Astrocyte (in vitro differentiated cells and primary cell): ENCODE results near the gene STARD13. TPM values are rescaled to one million over a fixed set of nuclear protein-coding genes. Genes with fewer than 3 reads are reported as not detected.

Experiments
- DNase-seq: peaks from one replicate; pipeline ENCODE4 v3.0.0-alpha.2; 2010; ENCODE audit warnings: low read depth
- FAIRE-seq: peaks from 2 replicates; lab custom pipeline; 2011; peaks lifted over from hg19 to GRCh38; lab: Jason Lieb, UNC
- H2AFZ ChIP-seq: 2 replicates; pipeline ENCODE4 v1.6.0; 2012; ENCODE audit warnings: low read depth, low read length, inconsistent platforms
- H3K27ac ChIP-seq: 2 replicates; pipeline ENCODE4 v1.5.1; 2011; ENCODE audit warnings: low read depth, low read length, inconsistent platforms
- H3K27me3 ChIP-seq: 2 replicates; pipeline ENCODE4 v1.6.0; 2011; ENCODE audit warnings: low read length, inconsistent platforms; ENCODE audit not compliant: insufficient read depth
- H3K36me3 ChIP-seq: 2 replicates; pipeline ENCODE4 v1.5.1; 2011; ENCODE audit warnings: low read length, inconsistent platforms; ENCODE audit not compliant: insufficient read depth
- H3K4me1 ChIP-seq: 2 replicates; pipeline ENCODE4 v1.5.1; 2011; ENCODE audit warnings: low read length, inconsistent platforms; ENCODE audit not compliant: insufficient read depth
- H3K4me2 ChIP-seq: 2 replicates; pipeline ENCODE4 v1.6.0; 2012; ENCODE audit warnings: low read length, inconsistent platforms
- H3K4me3 ChIP-seq: 2 replicates; pipeline ENCODE4 v1.5.1; 2011; ENCODE audit warnings: low read depth, mild to moderate bottlenecking, low read length, inconsistent platforms; ENCODE audit not compliant: insufficient read depth
- H3K79me2 ChIP-seq: 2 replicates; pipeline ENCODE4 v1.6.0; 2012; ENCODE audit warnings: mild to moderate bottlenecking, low read length, inconsistent platforms; ENCODE audit not compliant: insufficient read depth
- H3K9ac ChIP-seq: 2 replicates; pipeline ENCODE4 v1.6.0; 2012; ENCODE audit warnings: mild to moderate bottlenecking, low read length, inconsistent platforms
- H3K9me3 ChIP-seq: 2 replicates; pipeline ENCODE4 v1.5.1; 2012; ENCODE audit warnings: low read depth, mild to moderate bottlenecking, low read length, inconsistent platforms; ENCODE audit not compliant: insufficient read depth
- H4K20me1 ChIP-seq: 2 replicates; pipeline ENCODE4 v1.6.0; 2012; ENCODE audit warnings: low read length, inconsistent platforms; ENCODE audit not compliant: insufficient read depth
- H3K27ac Mint-ChIP-seq: one replicate; pipeline ENCODE4 v1.8.0; 2021; ENCODE audit warnings: mild to moderate bottlenecking, mixed read lengths; ENCODE audit not compliant: unreplicated experiment
- H3K27me3 Mint-ChIP-seq: one replicate; pipeline ENCODE4 v1.8.0; 2021; ENCODE audit warnings: low read depth, mixed read lengths; ENCODE audit not compliant: unreplicated experiment
- H3K36me3 Mint-ChIP-seq: one replicate; pipeline ENCODE4 v1.8.0; 2021; ENCODE audit warnings: low read depth, mixed read lengths; ENCODE audit not compliant: unreplicated experiment
- H3K4me1 Mint-ChIP-seq: one replicate; pipeline ENCODE4 v1.8.0; 2021; ENCODE audit warnings: low read depth, mixed read lengths; ENCODE audit not compliant: unreplicated experiment
- H3K4me3 Mint-ChIP-seq: one replicate; pipeline ENCODE4 v1.8.0; 2021; ENCODE audit warnings: mild to moderate bottlenecking, moderate library complexity, mixed read lengths; ENCODE audit not compliant: unreplicated experiment
- H3K9me3 Mint-ChIP-seq: one replicate; pipeline ENCODE4 v1.8.0; 2021; ENCODE audit warnings: mild to moderate bottlenecking, mixed read lengths; ENCODE audit not compliant: unreplicated experiment
- EZH2 ChIP-seq: IDR thresholded peaks from 2 replicates; pipeline ENCODE4 v1.6.1; 2012; ENCODE audit warnings: mild to moderate bottlenecking, low read length, inconsistent platforms; ENCODE audit not compliant: insufficient read depth
- total RNA-seq: library from RNA; stranded (reverse); gene quantifications from 2 replicates; pipeline ENCODE4 v1.2.1, GENCODE V29; 2021
- TF ChIP-seq, protein P1 (sequence below): IDR thresholded peaks from 2 replicates; pipeline ENCODE4 v1.5.1; 2011; ENCODE audit warnings: low read depth, mild to moderate bottlenecking, inconsistent platforms, low read length, moderate library complexity; ENCODE audit not compliant: insufficient read depth

The STARD13 gene
- total RNA-seq, 1 donor from 2014 or later, result 30.1 TPM

DNA sequence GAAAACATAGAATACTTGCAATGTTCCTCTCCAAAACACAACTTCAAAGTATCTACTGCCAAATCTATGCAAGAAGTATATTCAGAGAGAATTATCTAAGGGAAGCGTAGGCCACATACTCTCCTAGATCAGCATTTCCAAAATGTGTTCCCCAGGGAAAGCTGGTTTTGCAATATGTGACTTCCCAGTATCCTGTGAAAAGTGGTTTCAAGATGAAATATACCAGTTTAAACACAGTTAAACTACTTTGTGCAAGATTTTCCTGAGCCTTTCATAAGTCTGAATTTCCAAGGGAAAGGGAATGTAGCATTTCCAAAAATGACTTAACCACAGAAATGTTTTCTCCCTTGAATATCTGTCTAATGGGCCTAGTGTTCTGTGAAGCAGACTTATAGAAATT lies 7.6 kb downstream of the STARD13 start:
- H3K27ac ChIP-seq, result peak overlapping the region; percentile 100
- peaks cover 13% of the 10 kb centered on the region for H3K36me3 ChIP-seq
- H3K27me3 ChIP-seq, result no peaks in the 10 kb centered on the region
- Mint-ChIP-seq H3K9me3 (no peaks in the 10 kb centered on the region), H3K27ac (peak overlapping the region; percentile 89), H3K27me3 (no peaks in the 10 kb centered on the region), H3K36me3 (peaks cover 15% of the 10 kb centered on the region), H3K4me1 (peaks cover 79% of the 10 kb centered on the region), H3K4me3 (peak overlapping the region; percentile 28)
- H3K79me2 ChIP-seq, result peaks cover 99% of the 10 kb centered on the region
- H3K4me2 ChIP-seq, result no peak overlapping the region
- DNase-seq (no peak), FAIRE-seq (peak; percentile 9)
- peaks cover 67% of the 10 kb centered on the region for H3K4me1 ChIP-seq
- no peak overlapping the region for H3K9ac ChIP-seq
- no peak overlapping the region for H2AFZ ChIP-seq
- TF ChIP-seq, protein P1, sequence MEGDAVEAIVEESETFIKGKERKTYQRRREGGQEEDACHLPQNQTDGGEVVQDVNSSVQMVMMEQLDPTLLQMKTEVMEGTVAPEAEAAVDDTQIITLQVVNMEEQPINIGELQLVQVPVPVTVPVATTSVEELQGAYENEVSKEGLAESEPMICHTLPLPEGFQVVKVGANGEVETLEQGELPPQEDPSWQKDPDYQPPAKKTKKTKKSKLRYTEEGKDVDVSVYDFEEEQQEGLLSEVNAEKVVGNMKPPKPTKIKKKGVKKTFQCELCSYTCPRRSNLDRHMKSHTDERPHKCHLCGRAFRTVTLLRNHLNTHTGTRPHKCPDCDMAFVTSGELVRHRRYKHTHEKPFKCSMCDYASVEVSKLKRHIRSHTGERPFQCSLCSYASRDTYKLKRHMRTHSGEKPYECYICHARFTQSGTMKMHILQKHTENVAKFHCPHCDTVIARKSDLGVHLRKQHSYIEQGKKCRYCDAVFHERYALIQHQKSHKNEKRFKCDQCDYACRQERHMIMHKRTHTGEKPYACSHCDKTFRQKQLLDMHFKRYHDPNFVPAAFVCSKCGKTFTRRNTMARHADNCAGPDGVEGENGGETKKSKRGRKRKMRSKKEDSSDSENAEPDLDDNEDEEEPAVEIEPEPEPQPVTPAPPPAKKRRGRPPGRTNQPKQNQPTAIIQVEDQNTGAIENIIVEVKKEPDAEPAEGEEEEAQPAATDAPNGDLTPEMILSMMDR, result no peak
- no peak for TF ChIP-seq EZH2
- no peak overlapping the region for H3K4me3 ChIP-seq
- H4K20me1 ChIP-seq, result peaks cover 2% of the 10 kb centered on the region
- H3K9me3 ChIP-seq, result no peaks in the 10 kb centered on the region

GRCh38 chr13:33277037-33277740 lies 8.4 kb downstream of the STARD13 start:
- peaks cover 99% of the 10 kb centered on the region for H3K79me2 ChIP-seq
- TF ChIP-seq EZH2, result no peak
- TF ChIP-seq, protein P1, result no peak
- peak overlapping the region; percentile 89 for H3K27ac Mint-ChIP-seq
- H3K9me3 Mint-ChIP-seq, result no peaks in the 10 kb centered on the region
- peaks cover 7% of the 10 kb centered on the region for H4K20me1 ChIP-seq
- peaks cover 84% of the 10 kb centered on the region for H3K4me1 Mint-ChIP-seq
- H2AFZ ChIP-seq, result no peak overlapping the region
- peaks cover 15% of the 10 kb centered on the region for H3K36me3 Mint-ChIP-seq
- H3K27me3 Mint-ChIP-seq, result no peaks in the 10 kb centered on the region
- no peaks in the 10 kb centered on the region for H3K9me3 ChIP-seq
- H3K4me3 Mint-ChIP-seq, result no peak overlapping the region
- H3K27me3 ChIP-seq, result no peaks in the 10 kb centered on the region
- FAIRE-seq (peak; percentile 17), DNase-seq (no peak)
- peaks cover 64% of the 10 kb centered on the region for H3K4me1 ChIP-seq
- peak overlapping the region; percentile 52 for H3K27ac ChIP-seq
- H3K4me2 ChIP-seq, result peak overlapping the region; percentile 19
- no peak overlapping the region for H3K4me3 ChIP-seq
- H3K9ac ChIP-seq, result peak overlapping the region; percentile 24
- H3K36me3 ChIP-seq, result peaks cover 13% of the 10 kb centered on the region

DNA sequence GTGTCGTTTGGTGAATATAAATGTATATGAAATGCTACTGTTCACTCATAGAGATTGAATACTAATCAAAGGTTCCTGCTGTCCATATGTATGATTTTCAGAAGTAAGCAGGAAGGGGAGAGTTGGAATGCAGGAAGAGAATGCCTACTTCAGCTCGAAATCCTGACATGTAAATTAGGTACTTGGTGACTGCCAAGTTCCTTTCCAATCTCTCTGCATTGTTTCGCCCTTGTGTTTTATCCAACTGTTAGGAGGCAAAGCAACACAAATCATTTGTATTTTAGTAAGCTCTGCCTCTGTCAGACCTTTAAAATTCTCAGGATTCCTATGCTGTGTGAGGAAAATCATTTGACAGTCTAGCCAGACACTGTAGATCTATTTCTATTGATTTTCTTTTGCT lies 9.0 kb downstream of the STARD13 start:
- no peaks in the 10 kb centered on the region for H3K27me3 ChIP-seq
- Mint-ChIP-seq H3K27me3 (no peaks in the 10 kb centered on the region), H3K27ac (peak overlapping the region; percentile 80), H3K9me3 (no peaks in the 10 kb centered on the region), H3K4me1 (peaks cover 81% of the 10 kb centered on the region), H3K4me3 (no peak overlapping the region), H3K36me3 (peaks cover 15% of the 10 kb centered on the region)
- H3K9ac ChIP-seq, result peak overlapping the region; percentile 24
- H3K4me1 ChIP-seq, result peaks cover 62% of the 10 kb centered on the region
- no peak overlapping the region for H3K4me3 ChIP-seq
- peaks cover 9% of the 10 kb centered on the region for H4K20me1 ChIP-seq
- peaks cover 13% of the 10 kb centered on the region for H3K36me3 ChIP-seq
- H2AFZ ChIP-seq, result no peak overlapping the region
- DNase-seq, result peak; percentile 89
- FAIRE-seq, result peak; percentile 78
- no peaks in the 10 kb centered on the region for H3K9me3 ChIP-seq
- TF ChIP-seq, protein P1, result no peak
- TF ChIP-seq EZH2, result no peak
- H3K27ac ChIP-seq, result peak overlapping the region; percentile 52
- H3K4me2 ChIP-seq, result peak overlapping the region; percentile 19
- H3K79me2 ChIP-seq, result peaks cover 99% of the 10 kb centered on the region
